ENCODE measurements around the gene ABCC11.

- no peak for TF ChIP-seq EZH2 (IDR thresholded peaks at IDR 0.05; ENCODE audit: insufficient read depth, poor library complexity, severe bottlenecking)
- no peak for TF ChIP-seq EZH2phosphoT487 (IDR thresholded peaks at IDR 0.05; ENCODE audit: insufficient read depth, low read depth)
Measured at GRCh38 chr16:48158296-48158695, 89.0 kb downstream of the ABCC11 start.
